Left ventricle myocardium inferior (tissue), 1 donor: ENCODE data around the gene MAPK4. TPM values are rescaled to one million over a fixed set of nuclear protein-coding genes. Genes with fewer than 3 reads are reported as not detected.
"Not testable (repeated sequence)": the region's sequence is repeated elsewhere in the genome, so short reads cannot be mapped to it uniquely, and the experiment has no call there.

Source experiments
- DNase-seq: peaks from one replicate; pipeline ENCODE4 v3.0.0-alpha.2; 2020
- H3K27ac ChIP-seq: fragments of 200-600 bp; replicated peaks from 2 replicates; pipeline ENCODE4 v1.8.0; 2021
- H3K27me3 ChIP-seq: fragments of 200-600 bp; 2 replicates; pipeline ENCODE4 v1.8.0; 2021; ENCODE audit warnings: low read depth
- H3K36me3 ChIP-seq: fragments of 200-600 bp; 2 replicates; pipeline ENCODE4 v1.8.0; 2021
- H3K4me1 ChIP-seq: fragments of 200-600 bp; 2 replicates; pipeline ENCODE4 v1.8.0; 2021
- H3K4me3 ChIP-seq: fragments of 200-600 bp; 2 replicates; pipeline ENCODE4 v1.8.0; 2021; ENCODE audit warnings: mild to moderate bottlenecking, moderate library complexity
- H3K9me3 ChIP-seq: fragments of 200-600 bp; replicated peaks from 2 replicates; pipeline ENCODE4 v1.8.0; 2021
- intact Hi-C: fragments of 100-400 bp; cut with micrococcal nuclease; formaldehyde crosslinking; loops from one replicate; pipeline ENCODE4 v1.11.0; 2022
- total RNA-seq: library from RNA; stranded (reverse); fragmentation: NEBNext Ultra II Directional; extraction: Animal tissue kit (Norgen Biotek cat#: 25700); gene quantifications from one replicate; pipeline ENCODE4 v1.2.1, GENCODE V29; 2021
- TF ChIP-seq, protein P1 (sequence below): fragments of 200-600 bp; IDR thresholded peaks from 2 replicates; pipeline ENCODE4 v1.8.0; 2021; ENCODE audit warnings: antibody characterized with exemption, mild to moderate bottlenecking, borderline replicate concordance
- donor health status: DM: no; HTN: yes; CAD: no; lungs with severe emphysema.

Gene MAPK4
- total RNA-seq, 1 donor from 2014 or later, result 21.7 TPM

GRCh38 chr18:50528806-50529205 is 31.1 kb upstream of the MAPK4 start:
- Histone ChIP-seq H3K36me3 (no peaks in the 10 kb centered on the region), H3K27me3 (peaks cover 13% of the 10 kb centered on the region), H3K9me3 (peaks cover 16% of the 10 kb centered on the region), H3K4me1 (no peaks in the 10 kb centered on the region), H3K27ac (no peak overlapping the region), H3K4me3 (no peak overlapping the region)
- TF ChIP-seq, protein P1, sequence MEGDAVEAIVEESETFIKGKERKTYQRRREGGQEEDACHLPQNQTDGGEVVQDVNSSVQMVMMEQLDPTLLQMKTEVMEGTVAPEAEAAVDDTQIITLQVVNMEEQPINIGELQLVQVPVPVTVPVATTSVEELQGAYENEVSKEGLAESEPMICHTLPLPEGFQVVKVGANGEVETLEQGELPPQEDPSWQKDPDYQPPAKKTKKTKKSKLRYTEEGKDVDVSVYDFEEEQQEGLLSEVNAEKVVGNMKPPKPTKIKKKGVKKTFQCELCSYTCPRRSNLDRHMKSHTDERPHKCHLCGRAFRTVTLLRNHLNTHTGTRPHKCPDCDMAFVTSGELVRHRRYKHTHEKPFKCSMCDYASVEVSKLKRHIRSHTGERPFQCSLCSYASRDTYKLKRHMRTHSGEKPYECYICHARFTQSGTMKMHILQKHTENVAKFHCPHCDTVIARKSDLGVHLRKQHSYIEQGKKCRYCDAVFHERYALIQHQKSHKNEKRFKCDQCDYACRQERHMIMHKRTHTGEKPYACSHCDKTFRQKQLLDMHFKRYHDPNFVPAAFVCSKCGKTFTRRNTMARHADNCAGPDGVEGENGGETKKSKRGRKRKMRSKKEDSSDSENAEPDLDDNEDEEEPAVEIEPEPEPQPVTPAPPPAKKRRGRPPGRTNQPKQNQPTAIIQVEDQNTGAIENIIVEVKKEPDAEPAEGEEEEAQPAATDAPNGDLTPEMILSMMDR, result no peak
- intact Hi-C loops, result no loop called here
- no peak for DNase-seq

DNA sequence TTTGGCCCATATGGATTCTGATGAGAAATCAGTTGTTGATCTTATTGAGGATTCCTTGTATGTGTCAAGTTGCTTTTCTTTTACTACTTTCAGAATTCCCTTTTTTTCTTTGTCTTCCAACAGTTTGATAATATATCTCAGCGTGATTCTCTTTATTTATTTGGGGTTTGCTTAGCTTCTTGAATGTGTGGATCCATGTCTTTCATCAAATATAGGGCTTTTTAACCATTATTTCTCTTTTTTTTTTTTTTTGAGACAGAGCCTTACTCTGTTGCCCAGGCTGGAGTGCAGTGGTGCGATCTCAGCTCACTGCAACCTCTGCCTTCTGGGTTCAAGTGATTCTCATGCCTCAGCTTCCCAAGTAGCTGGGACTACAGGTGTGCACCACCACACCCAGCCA is 26.1 kb upstream of the MAPK4 start:
- peaks cover 27% of the 10 kb centered on the region for H3K9me3 ChIP-seq
- DNase-seq, H3K4me1 ChIP-seq, H3K36me3 ChIP-seq, H3K4me3 ChIP-seq, intact Hi-C loops, H3K27me3 ChIP-seq, H3K27ac ChIP-seq: not testable (repeated sequence)

GRCh38 chr18:50544476-50544875 is 15.4 kb upstream of the MAPK4 start:
- H3K9me3 ChIP-seq, DNase-seq, H3K4me3 ChIP-seq, intact Hi-C loops, H3K4me1 ChIP-seq, H3K36me3 ChIP-seq, H3K27me3 ChIP-seq, H3K27ac ChIP-seq: not testable (repeated sequence)

DNA sequence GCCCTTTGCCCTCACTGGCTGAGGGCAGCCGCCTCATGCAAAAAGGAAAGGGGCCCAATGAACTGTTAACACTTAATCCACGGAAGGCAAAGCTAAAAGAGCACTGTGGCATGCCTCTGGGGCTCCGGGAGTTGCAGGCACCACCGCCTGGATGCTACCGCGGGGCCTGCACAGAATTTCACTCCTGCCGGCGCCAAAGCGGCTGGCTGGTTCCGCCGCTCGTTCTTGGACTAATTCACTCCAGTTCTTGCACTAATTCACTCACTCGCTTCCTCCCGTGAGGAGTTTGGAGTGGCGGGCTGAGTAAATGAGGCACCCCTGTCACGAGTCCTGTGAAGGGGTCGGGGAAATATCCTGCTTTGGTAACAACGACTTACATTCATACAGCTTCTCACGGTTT is 14.0 kb upstream of the MAPK4 start:
- Histone ChIP-seq H3K27me3 (no peaks in the 10 kb centered on the region), H3K9me3 (peaks cover 4% of the 10 kb centered on the region), H3K4me1 (no peaks in the 10 kb centered on the region), H3K36me3 (no peaks in the 10 kb centered on the region), H3K4me3 (no peak overlapping the region), H3K27ac (no peak overlapping the region)
- no peak for DNase-seq
- TF ChIP-seq, protein P1, result no peak
- intact Hi-C loops, result no loop called here

GRCh38 chr18:50548160-50548559 is 11.7 kb upstream of the MAPK4 start:
- no peaks in the 10 kb centered on the region for H3K36me3 ChIP-seq
- no peak overlapping the region for H3K27ac ChIP-seq
- peaks cover 7% of the 10 kb centered on the region for H3K27me3 ChIP-seq
- H3K4me1 ChIP-seq, result no peaks in the 10 kb centered on the region
- H3K4me3 ChIP-seq, result no peak overlapping the region
- TF ChIP-seq, protein P1, result no peak
- peaks cover 4% of the 10 kb centered on the region for H3K9me3 ChIP-seq
- intact Hi-C loops, result no loop called here
- DNase-seq, result no peak

- H3K27ac ChIP-seq, H3K36me3 ChIP-seq, H3K4me1 ChIP-seq, intact Hi-C loops, H3K4me3 ChIP-seq, DNase-seq: not testable (repeated sequence)
- Histone ChIP-seq H3K9me3 (peaks cover 19% of the 10 kb centered on the region), H3K27me3 (peaks cover 23% of the 10 kb centered on the region)
Observed at GRCh38 chr18:50551651-50552050, 8.2 kb upstream of the MAPK4 start.

GRCh38 chr18:50558157-50558556 is 1.7 kb upstream of the MAPK4 start:
- Histone ChIP-seq H3K36me3 (no peaks in the 10 kb centered on the region), H3K4me1 (peaks cover 22% of the 10 kb centered on the region), H3K9me3 (peaks cover 15% of the 10 kb centered on the region), H3K27ac (no peak overlapping the region), H3K4me3 (no peak overlapping the region), H3K27me3 (peaks cover 61% of the 10 kb centered on the region)
- intact Hi-C loops, result no loop called here
- DNase-seq, result no peak
- TF ChIP-seq, protein P1, result no peak
